ENCODE measurements around the gene C5orf24. TPM values are rescaled to one million over a fixed set of nuclear protein-coding genes. Genes with fewer than 3 reads are reported as not detected.
"Not testable (repeated sequence)": the region's sequence is repeated elsewhere in the genome, so short reads cannot be mapped to it uniquely, and the experiment has no call there.

Gene C5orf24
- total and polyA plus RNA-seq, 2 experiments from 2014 or later: 49.5 to 57.9 TPM

GRCh38 chr5:134877159-134877558 is 31.4 kb downstream of the C5orf24 start:
- TF ChIP-seq, protein P1, sequence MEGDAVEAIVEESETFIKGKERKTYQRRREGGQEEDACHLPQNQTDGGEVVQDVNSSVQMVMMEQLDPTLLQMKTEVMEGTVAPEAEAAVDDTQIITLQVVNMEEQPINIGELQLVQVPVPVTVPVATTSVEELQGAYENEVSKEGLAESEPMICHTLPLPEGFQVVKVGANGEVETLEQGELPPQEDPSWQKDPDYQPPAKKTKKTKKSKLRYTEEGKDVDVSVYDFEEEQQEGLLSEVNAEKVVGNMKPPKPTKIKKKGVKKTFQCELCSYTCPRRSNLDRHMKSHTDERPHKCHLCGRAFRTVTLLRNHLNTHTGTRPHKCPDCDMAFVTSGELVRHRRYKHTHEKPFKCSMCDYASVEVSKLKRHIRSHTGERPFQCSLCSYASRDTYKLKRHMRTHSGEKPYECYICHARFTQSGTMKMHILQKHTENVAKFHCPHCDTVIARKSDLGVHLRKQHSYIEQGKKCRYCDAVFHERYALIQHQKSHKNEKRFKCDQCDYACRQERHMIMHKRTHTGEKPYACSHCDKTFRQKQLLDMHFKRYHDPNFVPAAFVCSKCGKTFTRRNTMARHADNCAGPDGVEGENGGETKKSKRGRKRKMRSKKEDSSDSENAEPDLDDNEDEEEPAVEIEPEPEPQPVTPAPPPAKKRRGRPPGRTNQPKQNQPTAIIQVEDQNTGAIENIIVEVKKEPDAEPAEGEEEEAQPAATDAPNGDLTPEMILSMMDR (IDR thresholded peaks at IDR 0.05; ENCODE audit: low read depth, low read length): no peak
- H3K4me3 ChIP-seq: no peak overlapping the region
- H3K9me3 ChIP-seq (ENCODE audit: low read depth): no peaks in the 10 kb centered on the region
- peak overlapping the region; percentile 59 for H3K27ac ChIP-seq
- H3K27me3 ChIP-seq: no peaks in the 10 kb centered on the region
- no peaks in the 10 kb centered on the region for H3K36me3 ChIP-seq
- H3K4me1 ChIP-seq (ENCODE audit: low read depth): peaks cover 60% of the 10 kb centered on the region
- no peak for DNase-seq (ENCODE audit: low read depth in 1 of 2, low spot score in 1 of 2)

- Histone ChIP-seq H3K4me3 (no peak overlapping the region), H3K27ac (peak overlapping the region; percentile 49), H3K36me3 (no peaks in the 10 kb centered on the region), H3K9me3 (ENCODE audit: low read depth) (no peaks in the 10 kb centered on the region), H3K27me3 (no peaks in the 10 kb centered on the region), H3K4me1 (ENCODE audit: low read depth) (peaks cover 60% of the 10 kb centered on the region)
- TF ChIP-seq, protein P1 (IDR thresholded peaks at IDR 0.05; ENCODE audit: low read depth, low read length): no peak
- DNase-seq (ENCODE audit: low read depth in 1 of 2, low spot score in 1 of 2): no peak
Observed at GRCh38 chr5:134878403-134878802, 32.6 kb downstream of the C5orf24 start.

- Histone ChIP-seq H3K27me3 (no peaks in the 10 kb centered on the region), H3K9me3 (ENCODE audit: low read depth) (no peaks in the 10 kb centered on the region), H3K4me3 (no peak overlapping the region)
Observed at GRCh38 chr5:134879456-134879855, 33.7 kb downstream of the C5orf24 start.

GRCh38 chr5:134880937-134881336 is 35.2 kb downstream of the C5orf24 start:
- H3K27ac ChIP-seq, H3K27me3 ChIP-seq: not testable (repeated sequence)

More at GRCh38 chr5:134879456-134879855, 33.7 kb downstream of the C5orf24 start:
- DNase-seq (ENCODE audit: low read depth in 1 of 2, low spot score in 1 of 2): no peak
- H3K36me3 ChIP-seq: no peaks in the 10 kb centered on the region
- TF ChIP-seq, protein P1 (IDR thresholded peaks at IDR 0.05; ENCODE audit: low read depth, low read length): no peak
- peak overlapping the region; percentile 49 for H3K27ac ChIP-seq
- peaks cover 55% of the 10 kb centered on the region for H3K4me1 ChIP-seq (ENCODE audit: low read depth)

GRCh38 chr5:134881711-134882110 is 35.9 kb downstream of the C5orf24 start:
- not testable (repeated sequence) for H3K27ac ChIP-seq; DNase-seq (ENCODE audit: low read depth in 1 of 2, low spot score in 1 of 2); H3K9me3 ChIP-seq (ENCODE audit: low read depth); H3K4me3 ChIP-seq; H3K36me3 ChIP-seq; H3K27me3 ChIP-seq
- peaks cover 41% of the 10 kb centered on the region for H3K4me1 ChIP-seq (ENCODE audit: low read depth)

More at GRCh38 chr5:134880937-134881336, 35.2 kb downstream of the C5orf24 start:
- not testable (repeated sequence) for H3K9me3 ChIP-seq (ENCODE audit: low read depth); DNase-seq (ENCODE audit: low read depth in 1 of 2, low spot score in 1 of 2); H3K36me3 ChIP-seq; H3K4me3 ChIP-seq
- peaks cover 49% of the 10 kb centered on the region for H3K4me1 ChIP-seq (ENCODE audit: low read depth)

DNA sequence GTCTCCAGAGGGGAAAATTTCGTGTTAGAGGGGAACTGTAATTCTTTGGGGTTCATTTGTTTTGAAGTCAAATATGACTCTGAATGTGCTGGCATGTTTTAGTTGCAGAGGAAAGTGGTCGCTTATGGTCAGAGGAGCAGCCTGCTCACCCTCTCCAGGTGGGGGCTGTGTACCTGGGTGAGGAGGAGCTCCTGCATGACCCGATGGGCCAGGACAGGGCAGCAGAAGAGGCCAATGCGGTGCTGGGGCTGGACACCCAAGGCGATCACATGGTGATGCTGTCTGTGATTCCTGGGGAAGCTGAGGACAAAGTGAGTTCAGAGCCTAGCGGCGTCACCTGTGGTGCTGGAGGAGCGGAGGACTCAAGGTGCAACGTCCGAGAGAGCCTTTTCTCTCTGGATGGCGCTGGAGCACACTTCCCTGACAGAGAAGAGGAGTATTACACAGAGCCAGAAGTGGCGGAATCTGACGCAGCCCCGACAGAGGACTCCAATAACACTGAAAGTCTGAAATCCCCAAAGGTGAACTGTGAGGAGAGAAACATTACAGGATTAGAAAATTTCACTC is 41.9 kb downstream of the C5orf24 start:
- Histone ChIP-seq H3K27ac (no peak overlapping the region), H3K4me1 (ENCODE audit: low read depth) (no peaks in the 10 kb centered on the region), H3K4me3 (no peak overlapping the region), H3K36me3 (peaks cover 4% of the 10 kb centered on the region), H3K9me3 (ENCODE audit: low read depth) (no peaks in the 10 kb centered on the region), H3K27me3 (no peaks in the 10 kb centered on the region)
- TF ChIP-seq, protein P1 (IDR thresholded peaks at IDR 0.05; ENCODE audit: low read depth, low read length): no peak
- DNase-seq (ENCODE audit: low read depth in 1 of 2, low spot score in 1 of 2): no peak

Data from cardiac muscle cell (in vitro differentiated cells and primary cell).